GM19395 (cell line): ENCODE measurements around the gene C4BPA.

ENCODE experiments used
- ATAC-seq: cut with Tn5 transposase; IDR thresholded peaks from one replicate; pipeline ENCODE4 v1.9.1; 2021; ENCODE audit warnings: mild to moderate bottlenecking, moderate library complexity; ENCODE audit not compliant: unreplicated experiment

The C4BPA gene

DNA sequence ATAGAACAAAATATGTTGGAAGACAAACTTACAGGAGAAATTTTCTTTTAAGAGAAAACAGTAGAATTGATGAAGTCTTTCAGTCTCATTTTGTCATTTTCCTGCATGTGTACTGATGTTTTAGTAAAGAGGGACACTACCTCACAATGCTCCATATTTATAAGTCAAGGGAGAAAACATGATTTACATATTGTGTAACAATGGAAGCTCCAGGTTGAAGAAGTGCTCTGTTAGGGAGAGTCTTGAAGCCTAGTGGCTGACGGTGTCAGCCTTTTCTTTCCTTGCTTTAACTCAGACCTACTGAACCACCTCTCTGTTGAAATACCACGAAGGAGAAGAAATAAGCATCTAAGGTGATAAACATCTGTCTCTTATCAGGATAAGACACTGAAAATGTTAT lies 75.0 kb downstream of the C4BPA start:
- ATAC-seq = no peak

DNA sequence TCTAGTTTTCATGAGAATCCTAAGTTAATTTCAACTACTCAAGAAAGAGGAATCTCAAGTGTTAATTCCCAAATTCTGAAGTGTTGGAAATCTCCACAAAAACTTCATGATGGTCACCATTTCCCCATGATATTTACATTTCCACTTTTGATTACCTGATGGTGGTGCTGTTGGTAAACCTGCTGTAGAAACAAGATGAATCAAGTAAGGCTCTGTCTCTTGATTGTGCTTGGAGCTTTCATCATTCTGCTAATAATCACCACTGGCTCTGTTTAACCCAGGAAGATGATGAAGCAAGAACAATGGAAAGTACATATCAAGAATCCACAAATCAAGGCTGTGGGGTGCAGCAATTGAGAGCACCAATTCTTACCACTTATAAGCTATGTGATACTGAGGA lies 77.8 kb downstream of the C4BPA start:
- ATAC-seq = no peak

DNA sequence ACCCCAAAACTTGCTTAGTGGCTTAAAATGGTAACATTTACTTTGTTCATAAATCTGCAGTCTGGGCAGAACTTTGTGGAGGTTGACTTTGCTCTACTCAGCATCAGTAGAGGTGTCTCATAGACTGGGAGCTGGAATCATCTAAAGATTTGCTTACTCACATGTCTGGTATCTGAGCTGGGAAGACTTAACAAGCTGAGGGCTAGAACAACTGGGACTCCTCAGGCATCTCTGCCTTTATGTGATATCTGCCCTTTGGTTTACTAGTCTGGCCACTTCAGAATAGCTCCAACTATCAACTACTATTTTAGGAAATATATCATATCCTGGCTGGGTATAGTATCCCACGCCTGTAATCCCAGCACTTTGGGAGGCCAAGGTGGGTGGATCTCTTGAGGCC lies 82.5 kb downstream of the C4BPA start:
- no peak for ATAC-seq

DNA sequence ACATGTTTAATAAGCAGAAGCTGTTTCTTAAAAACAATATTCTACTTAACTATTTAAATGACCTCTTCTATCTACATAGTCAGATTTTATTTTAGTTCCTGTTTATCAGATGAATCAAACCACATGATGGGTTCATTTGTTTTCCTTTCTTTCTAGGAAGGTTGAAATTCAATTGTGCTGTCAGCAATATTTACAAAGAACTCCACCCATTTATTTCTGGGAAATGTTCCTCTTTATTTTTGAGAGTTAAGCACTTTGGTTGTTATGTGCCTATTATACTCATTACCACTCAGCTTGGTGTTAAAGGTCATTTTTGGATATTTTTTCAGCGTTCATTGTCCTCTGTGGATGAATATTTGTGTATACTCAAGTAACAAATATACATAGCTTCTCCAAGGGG lies 84.9 kb downstream of the C4BPA start:
- no peak for ATAC-seq

DNA sequence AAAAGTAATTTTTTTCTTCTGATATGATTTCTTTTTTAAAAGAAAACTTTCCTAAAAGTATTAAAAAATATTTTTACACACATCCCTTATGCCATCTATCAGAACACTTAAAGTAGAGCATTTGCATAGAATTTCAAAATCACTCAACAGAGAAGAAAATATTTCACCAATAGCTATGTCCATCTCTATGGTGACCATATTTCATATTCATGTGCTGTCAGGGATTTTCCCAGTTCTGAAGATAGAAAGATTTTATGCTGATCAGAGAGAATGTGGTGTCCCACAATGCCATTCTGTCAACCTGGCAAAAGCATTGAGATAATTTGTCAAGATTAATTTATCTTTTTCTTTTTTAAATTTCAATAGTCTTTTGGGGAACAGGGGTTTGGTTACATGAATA lies 87.0 kb downstream of the C4BPA start:
- no peak for ATAC-seq

DNA sequence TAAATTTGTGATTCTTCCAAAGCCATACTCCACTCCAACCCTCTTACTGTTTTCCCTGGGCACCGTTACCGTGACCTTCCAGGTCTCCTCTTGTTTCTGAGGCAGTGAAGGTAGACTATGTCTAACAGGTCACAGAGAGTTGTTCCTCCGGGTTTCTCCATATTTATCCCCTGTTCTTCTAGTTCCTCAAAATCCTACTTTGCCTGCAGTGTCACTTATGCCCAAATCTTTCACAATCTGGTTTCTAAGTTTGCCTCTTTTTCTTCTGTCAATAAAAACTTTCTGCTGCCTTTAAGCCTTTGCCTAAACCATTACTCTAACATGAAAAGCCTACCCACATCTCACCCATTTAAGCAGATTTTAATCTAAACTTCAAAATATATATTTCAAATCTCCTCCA lies 87.7 kb downstream of the C4BPA start:
- no peak for ATAC-seq

DNA sequence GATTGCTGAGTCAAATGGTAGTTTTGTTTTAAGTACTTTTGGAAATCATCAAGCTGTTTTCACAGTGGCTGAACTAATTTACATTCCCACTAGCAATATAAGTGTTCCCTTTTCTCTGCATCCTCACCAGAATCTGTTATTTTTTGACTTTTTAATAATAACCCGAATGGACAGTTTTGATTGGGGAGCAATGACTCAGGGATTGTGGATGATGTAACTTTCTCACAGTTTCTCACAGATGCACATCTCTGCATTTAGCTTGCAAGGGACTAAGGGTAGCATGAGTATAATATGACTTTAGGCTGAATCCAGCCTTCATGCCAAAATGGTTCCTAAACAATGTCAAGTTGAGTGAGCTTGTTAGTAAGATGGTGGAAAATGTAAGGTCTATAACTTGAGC lies 90.2 kb downstream of the C4BPA start:
- no peak for ATAC-seq
